ENCODE measurements around the gene ACSM4.

- no peak for TF ChIP-seq CTCF (IDR thresholded peaks at IDR 0.05)
- no peak for TF ChIP-seq POLR2A (IDR thresholded peaks at IDR 0.05)
These were observed 69.4 kb downstream of the ACSM4 start for GRCh38 chr12:7373226-7373625.
